HUES64 (cell line): ENCODE results near the gene LDLRAD3.
"Not testable (repeated sequence)": the region's sequence is repeated elsewhere in the genome, so short reads cannot be mapped to it uniquely, and the experiment has no call there.

ENCODE experiments used
- H3K27ac ChIP-seq: 2 replicates; pipeline ENCODE4 v1.7.0; 2013; ENCODE audit warnings: low read depth, low read length, inconsistent platforms
- H3K27me3 ChIP-seq: 2 replicates; pipeline ENCODE4 v1.6.1; 2013; ENCODE audit warnings: mild to moderate bottlenecking, low read length; ENCODE audit not compliant: insufficient read depth
- H3K36me3 ChIP-seq: 2 replicates; pipeline ENCODE4 v1.6.1; 2013; ENCODE audit warnings: mild to moderate bottlenecking, low read length; ENCODE audit not compliant: insufficient read depth
- H3K4me1 ChIP-seq: 2 replicates; pipeline ENCODE4 v1.6.1; 2013; ENCODE audit warnings: mild to moderate bottlenecking, low read length, moderate library complexity; ENCODE audit not compliant: insufficient read depth
- H3K4me3 ChIP-seq: 2 replicates; pipeline ENCODE4 v1.5.1; 2013; ENCODE audit warnings: mild to moderate bottlenecking, low read length, moderate library complexity
- H3K9ac ChIP-seq: 2 replicates; pipeline ENCODE4 v1.6.1; 2013; ENCODE audit warnings: mild to moderate bottlenecking, low read depth, low read length
- H3K9me3 ChIP-seq: 2 replicates; pipeline ENCODE4 v1.6.1; 2013; ENCODE audit warnings: low read depth, low read length; ENCODE audit not compliant: insufficient read depth
- WGBS: fragments of 150-250, 120-280 bp; methylation state at CpG from one replicate; pipeline ENCODE4 v1.1.7; 2013; ENCODE audit warnings: missing lambda C conversion rate; 5-methylcytosine and 5-hydroxymethylcytosine counted together

Gene LDLRAD3

GRCh38 chr11:36009473-36009872 lies 65.6 kb downstream of the LDLRAD3 start:
- H3K27ac ChIP-seq, result no peak overlapping the region
- peaks cover 1% of the 10 kb centered on the region; the same call in 1 of the 2 replicates for H3K36me3 ChIP-seq
- H3K9me3 ChIP-seq, result peaks cover 4% of the 10 kb centered on the region; the same call in 1 of the 2 replicates
- WGBS, result 70% methylated on average over 3 of the region's 4 CpGs
- H3K4me1 ChIP-seq, result peaks cover 14% of the 10 kb centered on the region; the same call in 1 of the 2 replicates
- no peaks in the 10 kb centered on the region for H3K27me3 ChIP-seq
- H3K9ac ChIP-seq, result no peak overlapping the region
- no peak overlapping the region for H3K4me3 ChIP-seq

DNA sequence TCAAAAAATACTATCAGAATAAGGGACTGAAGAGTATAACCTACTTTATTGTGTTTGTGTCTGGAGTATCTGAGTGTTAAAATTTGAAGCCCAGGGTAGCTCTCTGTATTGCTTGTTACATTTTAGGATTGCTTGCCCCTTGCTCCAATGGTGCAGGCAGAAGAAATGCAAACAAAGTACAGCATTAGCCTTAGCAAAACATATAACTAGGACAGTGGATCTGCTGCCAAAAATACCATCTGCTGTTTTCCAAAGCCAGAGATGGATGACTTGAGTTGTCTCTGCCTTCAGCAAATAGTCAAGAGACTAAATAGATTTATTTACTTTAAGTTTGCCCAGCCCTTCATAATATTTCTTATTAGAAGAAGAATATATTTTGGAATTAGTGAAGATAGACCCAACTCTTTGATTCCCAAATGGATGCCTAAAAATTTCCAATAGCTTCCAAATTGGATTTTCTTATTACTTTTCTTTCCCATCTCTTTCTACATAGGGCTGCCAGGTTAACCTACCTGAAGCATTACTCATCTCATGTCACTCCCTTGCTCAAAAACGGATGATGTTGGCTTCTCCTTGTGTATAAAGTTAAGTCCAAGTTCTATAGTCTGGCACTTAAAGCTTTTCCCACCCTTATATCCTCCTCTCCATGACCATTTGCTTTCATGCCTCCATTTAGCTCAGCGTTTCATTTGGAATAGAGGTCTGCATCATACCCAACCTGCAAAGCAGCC lies 66.3 kb downstream of the LDLRAD3 start:
- Histone ChIP-seq H3K27ac (no peak overlapping the region), H3K9ac (no peak overlapping the region)
- WGBS, result 85% methylated on average over 2 of the region's 2 CpGs

GRCh38 chr11:36011574-36011973 lies 67.7 kb downstream of the LDLRAD3 start:
- no peak overlapping the region for H3K27ac ChIP-seq
- no peaks in the 10 kb centered on the region for H3K9me3 ChIP-seq
- 89% methylated on average over 5 of the region's 5 CpGs for WGBS
- H3K4me1 ChIP-seq, result peaks cover 14% of the 10 kb centered on the region; the same call in 1 of the 2 replicates
- no peaks in the 10 kb centered on the region for H3K27me3 ChIP-seq
- no peak overlapping the region for H3K4me3 ChIP-seq
- no peaks in the 10 kb centered on the region for H3K36me3 ChIP-seq
- no peak overlapping the region for H3K9ac ChIP-seq

More for the DNA sequence above, 66.3 kb downstream of the LDLRAD3 start:
- Histone ChIP-seq H3K36me3 (no peaks in the 10 kb centered on the region), H3K27me3 (no peaks in the 10 kb centered on the region), H3K4me1 (peaks cover 14% of the 10 kb centered on the region; the same call in 1 of the 2 replicates), H3K4me3 (no peak overlapping the region), H3K9me3 (no peaks in the 10 kb centered on the region)

DNA sequence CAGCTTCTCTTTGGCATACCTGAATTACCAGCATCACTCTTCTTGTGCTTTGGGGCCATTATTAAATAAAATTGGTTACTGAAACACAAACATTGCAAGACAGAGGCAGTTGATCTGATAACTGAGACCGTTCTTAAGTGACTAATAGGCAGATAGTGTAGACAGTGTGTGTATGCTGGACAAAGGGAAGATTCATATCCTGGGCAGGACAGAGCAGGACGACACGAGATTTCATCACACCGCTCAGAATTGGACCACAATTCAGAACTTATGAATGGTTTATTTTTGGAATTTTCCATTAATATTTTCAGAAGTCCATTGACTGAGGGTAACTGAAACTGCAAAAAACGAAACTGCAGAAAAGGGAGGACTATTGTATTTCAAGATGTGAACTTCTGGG lies 68.6 kb downstream of the LDLRAD3 start:
- WGBS, result 97% methylated on average over 5 of the region's 5 CpGs
- no peaks in the 10 kb centered on the region for H3K36me3 ChIP-seq
- no peak overlapping the region for H3K27ac ChIP-seq
- H3K9ac ChIP-seq, result no peak overlapping the region
- peaks cover 14% of the 10 kb centered on the region; the same call in 1 of the 2 replicates for H3K4me1 ChIP-seq
- H3K27me3 ChIP-seq, result no peaks in the 10 kb centered on the region
- no peaks in the 10 kb centered on the region for H3K9me3 ChIP-seq
- no peak overlapping the region for H3K4me3 ChIP-seq

GRCh38 chr11:36012979-36013378 lies 69.1 kb downstream of the LDLRAD3 start:
- Histone ChIP-seq H3K27me3 (no peaks in the 10 kb centered on the region), H3K4me1 (peaks cover 14% of the 10 kb centered on the region; the same call in 1 of the 2 replicates), H3K9ac (no peak overlapping the region), H3K9me3 (no peaks in the 10 kb centered on the region), H3K36me3 (no peaks in the 10 kb centered on the region), H3K27ac (no peak overlapping the region), H3K4me3 (no peak overlapping the region)
- 100% methylated on average over 1 of the region's 2 CpGs for WGBS

DNA sequence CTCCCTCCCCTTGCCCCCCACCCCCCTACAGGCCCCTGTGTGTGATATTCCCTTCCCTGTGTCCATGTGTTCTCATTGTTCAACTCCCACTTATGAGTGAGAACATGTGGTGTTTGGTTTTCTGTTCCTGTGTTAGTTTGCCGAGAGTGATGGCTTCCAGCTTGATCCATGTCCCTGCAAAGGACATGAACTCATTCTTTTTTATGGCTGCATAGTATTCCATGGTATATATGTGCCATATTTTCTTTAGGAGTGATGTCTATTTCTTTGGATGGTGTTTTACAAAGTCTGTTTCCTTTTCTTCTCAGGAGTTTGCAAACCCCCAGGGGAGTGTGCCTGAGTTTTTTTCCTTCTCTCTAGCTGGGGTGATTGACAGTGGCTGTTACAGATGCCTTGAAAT lies 69.6 kb downstream of the LDLRAD3 start:
- H3K36me3 ChIP-seq, H3K27me3 ChIP-seq, H3K4me3 ChIP-seq, H3K9ac ChIP-seq, H3K9me3 ChIP-seq, H3K27ac ChIP-seq: not testable (repeated sequence)
- WGBS, result 91% methylated on average over 1 of the region's 1 CpG
- peaks cover 14% of the 10 kb centered on the region; the same call in 1 of the 2 replicates for H3K4me1 ChIP-seq

- peaks cover 7% of the 10 kb centered on the region; the same call in 1 of the 2 replicates for H3K4me1 ChIP-seq
- WGBS, result 89% methylated on average over 8 of the region's 8 CpGs
Measured at GRCh38 chr11:36013950-36014897, 70.4 kb downstream of the LDLRAD3 start.

GRCh38 chr11:36014898-36015665 lies 71.2 kb downstream of the LDLRAD3 start:
- WGBS, result 94% methylated on average over 14 of the region's 14 CpGs
- Histone ChIP-seq H3K4me1 (no peaks in the 10 kb centered on the region), H3K9ac (no peak overlapping the region), H3K27ac (no peak overlapping the region), H3K9me3 (no peaks in the 10 kb centered on the region), H3K4me3 (no peak overlapping the region), H3K27me3 (no peaks in the 10 kb centered on the region), H3K36me3 (no peaks in the 10 kb centered on the region)

More at GRCh38 chr11:36013950-36014897, 70.4 kb downstream of the LDLRAD3 start:
- Histone ChIP-seq H3K36me3 (no peaks in the 10 kb centered on the region), H3K27me3 (no peaks in the 10 kb centered on the region), H3K27ac (no peak overlapping the region), H3K4me3 (no peak overlapping the region), H3K9me3 (no peaks in the 10 kb centered on the region), H3K9ac (no peak overlapping the region)

DNA sequence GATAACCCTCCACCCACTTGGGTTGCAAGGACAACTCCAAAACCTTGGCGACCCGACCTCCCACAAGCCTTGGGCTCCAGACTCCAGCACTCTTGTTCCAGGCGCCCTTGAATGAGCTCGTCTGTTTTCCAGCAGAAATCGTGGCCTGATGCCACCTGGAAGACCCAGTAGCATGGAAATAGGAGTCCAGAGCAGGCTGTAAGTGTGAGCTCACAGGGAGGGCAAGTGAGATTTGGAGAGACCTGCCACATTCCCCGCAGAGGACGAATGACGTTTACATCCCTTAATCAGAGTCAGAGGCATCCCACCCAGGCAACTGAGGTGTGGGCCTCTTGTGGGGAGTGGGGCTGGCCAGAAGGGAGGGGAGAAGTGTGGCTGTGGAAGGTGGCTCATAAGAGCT lies 71.9 kb downstream of the LDLRAD3 start:
- no peaks in the 10 kb centered on the region for H3K36me3 ChIP-seq
- H3K9me3 ChIP-seq, result no peaks in the 10 kb centered on the region
- H3K4me3 ChIP-seq, result no peak overlapping the region
- H3K27me3 ChIP-seq, result no peaks in the 10 kb centered on the region
- no peak overlapping the region for H3K27ac ChIP-seq
- 88% methylated on average over 8 of the region's 8 CpGs for WGBS
- H3K9ac ChIP-seq, result no peak overlapping the region
- H3K4me1 ChIP-seq, result no peaks in the 10 kb centered on the region

- Histone ChIP-seq H3K4me1 (no peaks in the 10 kb centered on the region), H3K27me3 (no peaks in the 10 kb centered on the region), H3K4me3 (no peak overlapping the region), H3K9ac (no peak overlapping the region), H3K9me3 (no peaks in the 10 kb centered on the region), H3K36me3 (no peaks in the 10 kb centered on the region), H3K27ac (no peak overlapping the region)
- 100% methylated on average over 3 of the region's 3 CpGs for WGBS
Measured at GRCh38 chr11:36016263-36016662, 72.4 kb downstream of the LDLRAD3 start.
